ENCODE measurements around the gene PIGW. TPM values are rescaled to one million over a fixed set of nuclear protein-coding genes. Genes with fewer than 3 reads are reported as not detected.

Gene PIGW
- total and polyA plus RNA-seq, 9 of the 15 experiments (the other 6 are each of a cell fraction or from before 2014, with no cell fraction given) = 9.5 to 33.9 (median 21.2) TPM

GRCh38 chr17:36486204-36487194 lies 48.3 kb upstream of the PIGW start, which contains the start of gene ZNHIT3 (continued):
- TF ChIP-seq PKNOX1 (IDR thresholded peaks at IDR 0.05) (0 out of 2 replicates have a peak, but pooled peaks have one; percentile 28), NFRKB (IDR thresholded peaks at IDR 0.05; ENCODE audit: low read depth) (no peak), KLF13 (tag; IDR thresholded peaks at IDR 0.05; ENCODE audit: borderline replicate concordance, low read depth) (0 out of 2 replicates have a peak, but pooled peaks have one; percentile 62), HMGN3 (IDR thresholded peaks at IDR 0.05; ENCODE audit: borderline replicate concordance, extremely low read depth, insufficient read length, low read depth, low read length) (no peak), RBFOX2 (IDR thresholded peaks at IDR 0.05; ENCODE audit: low read depth, low read length) (peak; percentile 91), NFATC3 (IDR thresholded peaks at IDR 0.05) (0 out of 2 replicates have a peak, but pooled peaks have one; percentile 42), ZKSCAN1 (IDR thresholded peaks at IDR 0.05; ENCODE audit: low read depth, low read length) (no peak), HDAC6 (IDR thresholded peaks at IDR 0.05; ENCODE audit: low read depth, low read length) (no peak), ZKSCAN8 (CRISPR knock-in tag; IDR thresholded peaks at IDR 0.05) (no peak), DIDO1 (tag; IDR thresholded peaks at IDR 0.05; ENCODE audit: low read depth) (peak; percentile 40; the same call in 1 of the 2 replicates), WHSC1 (IDR thresholded peaks at IDR 0.05; ENCODE audit: low read length) (no peak), ZSCAN32 (CRISPR knock-in tag; IDR thresholded peaks at IDR 0.05) (no peak), POLR2G (IDR thresholded peaks at IDR 0.05; ENCODE audit: low read depth, low read length) (peak; percentile 87), KDM1A (IDR thresholded peaks at IDR 0.05) (peak in 1 of 2 experiments; percentile 56; a peak in 2 of 4 replicates), ARID3B (CRISPR knock-in tag; IDR thresholded peaks at IDR 0.05; ENCODE audit: borderline replicate concordance) (no peak)
- TF ChIP-seq, protein P1, sequence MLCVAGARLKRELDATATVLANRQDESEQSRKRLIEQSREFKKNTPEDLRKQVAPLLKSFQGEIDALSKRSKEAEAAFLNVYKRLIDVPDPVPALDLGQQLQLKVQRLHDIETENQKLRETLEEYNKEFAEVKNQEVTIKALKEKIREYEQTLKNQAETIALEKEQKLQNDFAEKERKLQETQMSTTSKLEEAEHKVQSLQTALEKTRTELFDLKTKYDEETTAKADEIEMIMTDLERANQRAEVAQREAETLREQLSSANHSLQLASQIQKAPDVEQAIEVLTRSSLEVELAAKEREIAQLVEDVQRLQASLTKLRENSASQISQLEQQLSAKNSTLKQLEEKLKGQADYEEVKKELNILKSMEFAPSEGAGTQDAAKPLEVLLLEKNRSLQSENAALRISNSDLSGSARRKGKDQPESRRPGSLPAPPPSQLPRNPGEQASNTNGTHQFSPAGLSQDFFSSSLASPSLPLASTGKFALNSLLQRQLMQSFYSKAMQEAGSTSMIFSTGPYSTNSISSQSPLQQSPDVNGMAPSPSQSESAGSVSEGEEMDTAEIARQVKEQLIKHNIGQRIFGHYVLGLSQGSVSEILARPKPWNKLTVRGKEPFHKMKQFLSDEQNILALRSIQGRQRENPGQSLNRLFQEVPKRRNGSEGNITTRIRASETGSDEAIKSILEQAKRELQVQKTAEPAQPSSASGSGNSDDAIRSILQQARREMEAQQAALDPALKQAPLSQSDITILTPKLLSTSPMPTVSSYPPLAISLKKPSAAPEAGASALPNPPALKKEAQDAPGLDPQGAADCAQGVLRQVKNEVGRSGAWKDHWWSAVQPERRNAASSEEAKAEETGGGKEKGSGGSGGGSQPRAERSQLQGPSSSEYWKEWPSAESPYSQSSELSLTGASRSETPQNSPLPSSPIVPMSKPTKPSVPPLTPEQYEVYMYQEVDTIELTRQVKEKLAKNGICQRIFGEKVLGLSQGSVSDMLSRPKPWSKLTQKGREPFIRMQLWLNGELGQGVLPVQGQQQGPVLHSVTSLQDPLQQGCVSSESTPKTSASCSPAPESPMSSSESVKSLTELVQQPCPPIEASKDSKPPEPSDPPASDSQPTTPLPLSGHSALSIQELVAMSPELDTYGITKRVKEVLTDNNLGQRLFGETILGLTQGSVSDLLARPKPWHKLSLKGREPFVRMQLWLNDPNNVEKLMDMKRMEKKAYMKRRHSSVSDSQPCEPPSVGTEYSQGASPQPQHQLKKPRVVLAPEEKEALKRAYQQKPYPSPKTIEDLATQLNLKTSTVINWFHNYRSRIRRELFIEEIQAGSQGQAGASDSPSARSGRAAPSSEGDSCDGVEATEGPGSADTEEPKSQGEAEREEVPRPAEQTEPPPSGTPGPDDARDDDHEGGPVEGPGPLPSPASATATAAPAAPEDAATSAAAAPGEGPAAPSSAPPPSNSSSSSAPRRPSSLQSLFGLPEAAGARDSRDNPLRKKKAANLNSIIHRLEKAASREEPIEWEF (CRISPR knock-in tag; IDR thresholded peaks at IDR 0.05) = no peak
- TF ChIP-seq, protein P2, sequence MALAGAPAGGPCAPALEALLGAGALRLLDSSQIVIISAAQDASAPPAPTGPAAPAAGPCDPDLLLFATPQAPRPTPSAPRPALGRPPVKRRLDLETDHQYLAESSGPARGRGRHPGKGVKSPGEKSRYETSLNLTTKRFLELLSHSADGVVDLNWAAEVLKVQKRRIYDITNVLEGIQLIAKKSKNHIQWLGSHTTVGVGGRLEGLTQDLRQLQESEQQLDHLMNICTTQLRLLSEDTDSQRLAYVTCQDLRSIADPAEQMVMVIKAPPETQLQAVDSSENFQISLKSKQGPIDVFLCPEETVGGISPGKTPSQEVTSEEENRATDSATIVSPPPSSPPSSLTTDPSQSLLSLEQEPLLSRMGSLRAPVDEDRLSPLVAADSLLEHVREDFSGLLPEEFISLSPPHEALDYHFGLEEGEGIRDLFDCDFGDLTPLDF (CRISPR knock-in tag; IDR thresholded peaks at IDR 0.05) = 0 out of 2 replicates have a peak, but pooled peaks have one; percentile 62
